ENCODE results near the gene RNF157.

Gene RNF157

DNA sequence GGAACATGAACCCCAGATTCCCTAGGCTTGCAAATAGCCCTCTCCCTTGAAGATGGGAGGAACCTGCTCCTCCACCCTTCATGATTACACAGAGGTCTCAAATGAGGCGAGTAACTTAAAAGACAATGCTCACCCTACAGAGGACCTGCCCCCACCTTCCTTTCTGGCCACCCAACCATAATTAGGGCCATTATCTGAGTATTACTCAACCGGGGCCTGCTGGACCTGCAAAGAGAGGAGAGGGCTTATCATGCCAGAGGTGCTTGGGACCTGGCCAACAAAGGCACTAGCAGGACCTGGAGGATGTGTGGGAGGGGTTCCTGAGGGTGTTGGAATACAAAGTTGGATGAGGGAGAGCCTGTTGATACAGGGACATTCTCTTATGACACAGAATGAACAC lies 42.4 kb downstream of the RNF157 start:
- TF ChIP-seq, protein P1, sequence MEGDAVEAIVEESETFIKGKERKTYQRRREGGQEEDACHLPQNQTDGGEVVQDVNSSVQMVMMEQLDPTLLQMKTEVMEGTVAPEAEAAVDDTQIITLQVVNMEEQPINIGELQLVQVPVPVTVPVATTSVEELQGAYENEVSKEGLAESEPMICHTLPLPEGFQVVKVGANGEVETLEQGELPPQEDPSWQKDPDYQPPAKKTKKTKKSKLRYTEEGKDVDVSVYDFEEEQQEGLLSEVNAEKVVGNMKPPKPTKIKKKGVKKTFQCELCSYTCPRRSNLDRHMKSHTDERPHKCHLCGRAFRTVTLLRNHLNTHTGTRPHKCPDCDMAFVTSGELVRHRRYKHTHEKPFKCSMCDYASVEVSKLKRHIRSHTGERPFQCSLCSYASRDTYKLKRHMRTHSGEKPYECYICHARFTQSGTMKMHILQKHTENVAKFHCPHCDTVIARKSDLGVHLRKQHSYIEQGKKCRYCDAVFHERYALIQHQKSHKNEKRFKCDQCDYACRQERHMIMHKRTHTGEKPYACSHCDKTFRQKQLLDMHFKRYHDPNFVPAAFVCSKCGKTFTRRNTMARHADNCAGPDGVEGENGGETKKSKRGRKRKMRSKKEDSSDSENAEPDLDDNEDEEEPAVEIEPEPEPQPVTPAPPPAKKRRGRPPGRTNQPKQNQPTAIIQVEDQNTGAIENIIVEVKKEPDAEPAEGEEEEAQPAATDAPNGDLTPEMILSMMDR (IDR thresholded peaks at IDR 0.05; ENCODE audit: control insufficient read depth, insufficient read depth, low read depth, low read length, missing control alignments), result no peak
- no peak overlapping the region for H3K4me3 ChIP-seq (ENCODE audit: control insufficient read depth, low read depth, low read length)
- DNase-seq (ENCODE audit: low read depth), result no peak

DNA sequence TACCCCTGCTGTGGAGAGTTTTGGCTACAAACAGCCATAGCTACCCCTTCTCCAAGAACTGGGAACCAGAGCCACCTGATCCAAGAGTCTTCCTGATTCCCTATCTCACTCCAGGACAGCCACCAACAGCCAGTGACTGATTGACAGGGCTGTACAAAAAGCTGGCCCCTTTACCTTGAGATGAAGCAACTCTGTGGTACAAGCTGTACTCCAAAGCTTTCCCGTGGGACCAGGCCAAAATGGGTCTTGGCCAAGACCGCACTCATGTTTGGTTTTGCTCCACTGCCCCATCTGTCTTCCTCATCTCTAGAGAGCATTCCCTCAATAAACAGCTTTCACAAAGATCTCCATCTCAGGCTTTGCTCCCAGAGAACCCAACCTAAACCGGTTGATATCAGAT lies 43.6 kb downstream of the RNF157 start:
- TF ChIP-seq, protein P1 (IDR thresholded peaks at IDR 0.05; ENCODE audit: control insufficient read depth, insufficient read depth, low read depth, low read length, missing control alignments), result no peak
- H3K4me3 ChIP-seq (ENCODE audit: control insufficient read depth, low read depth, low read length), result no peak overlapping the region
- DNase-seq (ENCODE audit: low read depth), result no peak

DNA sequence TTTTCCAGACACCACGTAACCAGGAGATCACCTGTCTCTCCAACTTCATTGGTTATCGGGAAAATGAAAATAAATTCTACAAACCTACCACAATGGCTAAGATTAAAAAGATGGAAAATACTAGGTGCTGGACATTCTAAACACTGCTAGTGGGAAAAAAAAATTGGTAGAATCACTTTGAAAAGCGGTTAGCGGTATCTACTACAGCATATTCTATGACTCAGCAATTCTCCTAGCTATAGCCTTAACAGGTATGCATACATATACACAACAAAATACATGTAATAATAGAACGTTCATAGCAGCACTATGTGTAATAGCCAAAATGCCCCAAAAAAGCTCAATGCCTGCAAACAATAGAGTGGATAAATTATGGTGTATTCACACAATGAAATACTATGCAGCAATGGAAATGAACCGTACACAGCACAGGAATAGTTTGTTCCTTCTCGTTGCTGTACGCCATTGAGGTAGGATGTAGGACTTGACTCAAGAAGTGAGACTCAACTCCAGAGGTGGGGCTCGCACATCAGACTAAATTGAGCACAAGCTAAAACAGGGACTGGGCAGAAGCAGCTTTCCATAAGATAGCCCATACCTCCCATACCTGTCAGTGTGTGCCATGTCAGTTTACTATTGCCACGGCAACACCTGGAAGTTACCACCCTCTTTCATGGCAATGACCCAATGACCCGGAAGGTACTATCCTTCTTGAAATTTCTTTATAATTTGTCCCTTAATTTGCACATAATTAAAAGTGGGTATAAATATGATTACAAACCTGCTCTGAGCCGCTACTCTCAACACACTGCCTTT lies 44.8 kb downstream of the RNF157 start:
- no peak for DNase-seq (ENCODE audit: low read depth)
- H3K4me3 ChIP-seq (ENCODE audit: control insufficient read depth, low read depth, low read length), result no peak overlapping the region
- TF ChIP-seq, protein P1 (IDR thresholded peaks at IDR 0.05; ENCODE audit: control insufficient read depth, insufficient read depth, low read depth, low read length, missing control alignments), result no peak

DNA sequence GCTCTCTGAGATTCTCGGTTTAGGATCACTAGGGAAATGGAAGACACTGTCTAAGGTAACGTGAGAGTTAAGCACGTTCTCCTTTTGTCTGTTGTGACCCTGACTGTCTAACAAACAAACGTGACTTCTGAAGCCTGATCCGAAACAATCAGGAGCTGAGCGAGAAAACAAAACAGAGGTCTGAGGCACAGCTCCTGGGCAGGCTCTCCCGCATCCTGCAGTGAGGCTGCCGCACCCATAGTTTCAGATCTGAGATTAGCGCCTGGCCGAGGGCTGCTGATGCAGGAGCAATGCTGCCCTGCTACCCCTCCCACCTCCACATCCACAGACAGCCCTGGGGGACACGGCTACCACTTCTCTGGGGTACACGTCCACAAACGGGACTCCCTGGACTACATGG lies 46.7 kb downstream of the RNF157 start:
- no peak overlapping the region for H3K4me3 ChIP-seq (ENCODE audit: control insufficient read depth, low read depth, low read length)
- TF ChIP-seq, protein P1 (IDR thresholded peaks at IDR 0.05; ENCODE audit: control insufficient read depth, insufficient read depth, low read depth, low read length, missing control alignments), result no peak
- DNase-seq (ENCODE audit: low read depth), result no peak

DNA sequence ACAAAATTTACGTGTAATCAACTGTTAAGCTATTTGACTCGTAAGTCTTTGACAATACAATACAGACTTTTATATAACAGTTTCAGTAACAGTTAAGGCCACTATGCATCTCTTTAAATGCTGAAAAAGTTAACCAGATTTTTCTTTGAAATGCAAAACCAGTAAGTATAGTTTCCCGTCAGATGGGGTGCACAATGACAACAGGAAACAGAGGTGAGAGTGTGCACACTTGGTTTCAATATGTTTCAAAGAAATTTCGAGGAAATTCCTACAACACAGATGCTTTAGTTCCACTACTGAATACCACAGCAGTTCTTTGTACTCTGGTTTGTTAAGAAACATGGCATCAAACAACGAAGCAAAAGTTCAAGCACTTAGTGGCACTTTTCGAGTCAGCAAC lies 48.4 kb downstream of the RNF157 start:
- no peak for DNase-seq (ENCODE audit: low read depth)

DNA sequence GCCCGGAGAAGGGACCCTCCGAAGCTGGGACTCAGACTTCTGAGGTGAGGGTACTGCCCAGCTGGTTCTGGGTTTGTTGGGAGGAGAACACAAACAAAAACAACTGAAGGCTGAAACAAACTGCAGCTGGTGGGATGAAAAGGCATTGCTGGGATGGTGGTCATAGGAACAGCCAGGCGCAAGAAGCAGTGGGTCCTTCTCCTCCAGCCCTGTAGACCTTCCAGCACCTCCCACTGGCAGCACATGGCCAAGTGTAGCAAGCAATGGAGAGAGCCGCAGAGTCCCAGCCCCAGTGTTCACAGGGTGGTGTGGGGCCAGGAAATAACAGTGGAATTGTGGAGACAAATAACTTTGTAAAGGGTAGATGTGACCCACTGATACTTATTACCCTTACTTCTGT lies 50.6 kb downstream of the RNF157 start:
- H3K4me3 ChIP-seq (ENCODE audit: control insufficient read depth, low read depth, low read length), result no peak overlapping the region
- DNase-seq (ENCODE audit: low read depth), result no peak

More for the DNA sequence above, 48.4 kb downstream of the RNF157 start:
- no peak overlapping the region for H3K4me3 ChIP-seq (ENCODE audit: control insufficient read depth, low read depth, low read length)
- TF ChIP-seq, protein P1 (IDR thresholded peaks at IDR 0.05; ENCODE audit: control insufficient read depth, insufficient read depth, low read depth, low read length, missing control alignments), result no peak

More for the DNA sequence above, 50.6 kb downstream of the RNF157 start:
- TF ChIP-seq, protein P1 (IDR thresholded peaks at IDR 0.05; ENCODE audit: control insufficient read depth, insufficient read depth, low read depth, low read length, missing control alignments), result no peak
